GM04503 (cell line): ENCODE measurements around the gene FGFBP2.

ENCODE experiments used
- DNase-seq: peaks from one replicate; pipeline ENCODE4 v3.0.0-alpha.2; 2012; ENCODE audit warnings: low read depth

The FGFBP2 gene, protein sequence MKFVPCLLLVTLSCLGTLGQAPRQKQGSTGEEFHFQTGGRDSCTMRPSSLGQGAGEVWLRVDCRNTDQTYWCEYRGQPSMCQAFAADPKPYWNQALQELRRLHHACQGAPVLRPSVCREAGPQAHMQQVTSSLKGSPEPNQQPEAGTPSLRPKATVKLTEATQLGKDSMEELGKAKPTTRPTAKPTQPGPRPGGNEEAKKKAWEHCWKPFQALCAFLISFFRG

DNA sequence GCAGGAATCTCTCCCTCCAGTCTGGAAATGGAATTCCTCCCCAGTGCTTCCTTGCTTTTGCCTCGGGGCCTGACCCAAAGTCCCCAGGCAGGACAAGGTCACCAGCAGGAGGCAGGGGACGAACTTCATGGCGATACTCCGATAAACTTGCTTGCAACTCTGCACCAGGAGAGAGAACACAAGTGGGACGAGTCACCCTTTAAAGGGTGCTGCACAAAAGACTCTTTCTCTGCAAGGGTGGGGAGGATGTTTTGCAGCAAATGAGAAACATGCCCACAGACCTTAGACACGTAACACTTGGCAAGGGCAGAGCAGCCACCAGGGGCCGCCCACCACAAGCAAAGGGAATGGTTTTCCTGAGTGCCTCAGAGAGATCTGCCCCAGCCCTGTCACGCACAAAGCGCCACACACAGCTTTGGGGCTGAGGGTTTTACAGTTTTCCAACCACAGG is at the start of gene FGFBP2:
Gene FGFBP2, minus strand, starts transcription at position 175 of the 451 bp plus-strand sequence. Its CDS starts 46 bp downstream, at position 129.
- no peak for DNase-seq

DNA sequence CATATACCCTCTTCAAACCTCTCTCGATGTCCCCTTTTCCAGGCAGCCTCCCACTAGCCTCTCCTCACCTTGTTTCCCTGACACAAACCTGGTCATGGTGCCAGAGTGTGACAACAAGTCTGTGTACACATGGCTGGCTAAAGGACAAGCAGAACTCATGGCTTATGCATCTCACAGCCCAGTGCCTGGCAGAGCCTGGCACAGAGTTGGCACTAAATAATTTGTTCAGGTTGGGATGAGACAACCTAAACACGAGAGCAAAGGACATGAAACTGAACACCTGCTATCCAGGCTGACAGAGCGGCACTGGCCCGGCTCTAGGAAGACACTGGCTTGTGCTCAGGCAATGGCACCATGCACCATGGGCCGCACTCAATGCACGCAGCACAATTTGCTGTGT is 48.2 kb upstream of the FGFBP2 start:
- no peak for DNase-seq

DNA sequence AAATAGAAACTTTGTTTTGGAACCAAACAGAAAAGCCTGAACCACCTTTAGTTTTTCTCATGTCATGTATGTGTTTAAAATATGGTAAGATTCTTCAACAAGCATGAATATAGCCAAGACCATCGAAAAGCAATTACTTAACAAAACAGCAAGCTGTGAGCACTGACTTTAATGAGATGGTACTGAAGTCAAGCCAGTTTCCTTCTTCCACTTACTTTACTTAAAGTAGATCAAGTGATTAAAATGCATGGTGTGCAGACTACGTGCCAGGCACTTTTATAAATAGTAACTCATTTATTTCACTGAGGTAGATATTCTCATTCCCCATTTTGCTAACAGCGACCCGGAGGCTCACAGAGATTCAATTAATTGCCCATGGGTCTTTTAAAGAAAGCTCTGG is 46.2 kb upstream of the FGFBP2 start:
- DNase-seq: no peak

DNA sequence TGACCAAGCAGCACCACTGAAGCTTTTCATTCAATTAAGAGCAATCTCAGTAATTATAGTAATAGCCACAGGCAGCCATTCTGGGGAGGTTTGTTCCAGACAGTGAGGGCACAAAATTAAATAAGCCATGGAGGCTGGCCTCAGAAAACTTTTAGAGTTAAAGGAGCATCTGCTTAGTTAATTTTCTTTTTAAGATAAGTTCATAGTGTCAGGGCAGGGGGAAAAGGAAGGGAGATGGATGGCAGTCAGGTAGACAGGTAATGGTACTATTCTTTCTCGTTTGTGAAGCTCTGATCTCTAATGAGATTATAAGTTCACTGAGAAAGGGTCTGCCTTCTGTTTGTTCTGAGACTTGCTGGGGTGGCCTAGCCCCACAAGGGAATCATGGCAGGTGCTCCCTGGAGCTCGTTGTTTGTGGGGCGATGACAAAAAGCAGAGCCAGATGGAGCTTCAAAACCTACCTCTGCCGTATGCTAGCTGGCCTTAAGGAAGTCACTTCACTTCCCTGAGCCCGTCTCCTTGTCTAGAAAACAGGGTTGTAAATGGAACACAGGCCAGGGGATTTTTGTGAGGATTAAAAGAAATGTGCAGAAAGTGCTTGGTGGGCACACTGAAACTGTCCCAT is 44.6 kb upstream of the FGFBP2 start:
- no peak for DNase-seq

DNA sequence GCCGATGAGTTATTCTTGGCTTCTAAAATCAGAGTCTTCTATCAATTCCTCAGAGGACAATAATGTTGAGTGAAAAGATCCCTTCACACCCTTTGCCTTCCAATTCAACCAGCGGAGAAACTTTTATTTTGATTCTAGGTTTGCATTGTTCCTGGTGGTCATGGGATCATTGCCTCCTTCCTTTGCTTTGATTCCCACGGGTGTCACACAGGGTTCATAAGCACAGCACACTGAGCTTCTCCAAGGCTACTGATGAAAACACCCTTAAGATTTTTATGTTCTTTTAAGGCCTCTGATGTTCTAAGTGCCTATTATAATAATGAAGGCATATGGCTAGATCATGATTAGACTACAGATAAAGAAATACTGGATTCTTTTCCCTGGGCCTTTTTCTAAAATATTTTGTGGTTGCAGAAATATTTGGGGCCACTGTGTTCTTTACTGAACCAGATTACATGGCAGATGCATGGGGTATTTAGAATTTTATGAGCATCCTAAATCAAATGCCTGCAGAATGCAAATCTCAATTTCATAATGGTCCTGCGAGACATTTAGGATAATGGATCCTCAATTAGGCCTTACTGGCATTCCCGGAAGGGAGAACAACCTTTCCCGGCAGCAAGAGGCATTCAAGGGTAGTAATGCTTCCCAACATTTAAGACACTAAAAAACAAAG is 43.9 kb upstream of the FGFBP2 start:
- no peak for DNase-seq

DNA sequence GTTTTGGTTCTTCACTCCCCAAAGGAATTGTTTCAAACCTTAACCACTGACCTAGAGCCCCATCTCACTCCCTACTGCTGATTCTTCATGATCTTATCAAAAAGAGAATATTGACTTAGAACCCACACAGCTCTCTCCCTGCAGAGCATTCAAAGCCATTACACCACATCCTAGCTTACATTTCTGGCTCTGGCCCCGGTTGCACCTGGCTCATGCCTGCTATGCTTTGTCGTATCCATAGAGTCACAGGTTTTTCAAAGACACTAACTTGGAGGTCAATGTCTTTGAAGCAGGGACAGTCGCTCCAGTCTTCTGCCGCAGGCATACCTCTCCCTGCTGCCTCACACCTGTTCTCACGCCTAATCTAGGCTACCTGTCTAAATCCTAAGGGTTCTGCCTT is 42.7 kb upstream of the FGFBP2 start:
- DNase-seq: no peak

DNA sequence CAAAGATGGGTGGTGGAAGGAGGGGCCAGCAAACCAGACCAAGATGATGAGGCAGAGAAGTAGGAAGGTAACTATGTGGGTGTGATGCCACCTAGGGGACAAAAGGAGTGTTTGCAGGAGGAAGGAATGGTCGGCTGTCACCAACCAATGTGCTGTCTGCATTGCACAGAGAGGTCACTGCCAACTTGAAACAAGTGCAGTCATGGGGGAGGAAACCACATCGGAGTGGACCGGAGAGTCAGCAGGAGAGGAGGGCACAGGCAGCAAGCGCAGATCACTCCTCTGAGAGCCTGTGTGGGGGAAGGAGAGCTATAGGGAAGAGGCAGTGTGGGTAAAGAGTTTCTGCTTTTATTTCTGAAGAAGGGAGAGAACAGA is 38.5 kb upstream of the FGFBP2 start:
- no peak for DNase-seq

DNA sequence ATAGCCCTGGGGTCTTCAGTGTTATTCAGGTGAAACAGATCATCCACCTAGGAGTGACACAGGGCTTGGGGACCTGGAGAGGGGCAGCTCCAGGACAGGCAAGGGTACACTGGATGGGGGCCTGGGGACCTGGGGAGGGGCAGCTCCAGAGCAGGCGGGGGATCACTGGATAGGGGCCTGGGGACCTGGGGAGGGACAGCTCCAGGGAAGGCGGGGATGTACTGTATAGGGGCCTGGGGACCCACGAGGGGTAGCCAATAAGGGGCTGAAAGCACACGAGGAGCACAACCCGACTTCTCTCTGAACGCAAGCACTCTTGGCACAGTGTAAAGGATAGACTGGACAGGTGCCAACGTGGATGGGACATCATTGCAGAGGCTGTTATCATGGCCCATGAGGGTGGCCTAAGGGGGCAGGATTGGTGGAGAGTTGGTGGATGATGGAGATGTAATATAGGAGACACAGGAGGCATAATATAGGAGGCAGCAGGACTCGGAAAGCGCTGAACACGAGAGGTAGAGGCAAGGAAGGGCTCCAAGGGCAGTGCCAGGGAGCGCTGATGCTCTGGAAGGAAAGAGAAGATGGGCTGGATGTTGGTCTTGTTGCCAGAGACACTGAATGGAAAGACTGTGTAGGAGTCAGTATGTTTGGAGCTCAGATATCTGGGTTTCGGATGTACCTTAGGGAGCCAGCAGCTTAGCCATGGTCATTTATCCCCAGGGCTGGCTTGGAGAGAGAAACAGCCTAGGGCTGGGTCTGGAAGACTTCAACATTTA is 37.9 kb upstream of the FGFBP2 start:
- no peak for DNase-seq

DNA sequence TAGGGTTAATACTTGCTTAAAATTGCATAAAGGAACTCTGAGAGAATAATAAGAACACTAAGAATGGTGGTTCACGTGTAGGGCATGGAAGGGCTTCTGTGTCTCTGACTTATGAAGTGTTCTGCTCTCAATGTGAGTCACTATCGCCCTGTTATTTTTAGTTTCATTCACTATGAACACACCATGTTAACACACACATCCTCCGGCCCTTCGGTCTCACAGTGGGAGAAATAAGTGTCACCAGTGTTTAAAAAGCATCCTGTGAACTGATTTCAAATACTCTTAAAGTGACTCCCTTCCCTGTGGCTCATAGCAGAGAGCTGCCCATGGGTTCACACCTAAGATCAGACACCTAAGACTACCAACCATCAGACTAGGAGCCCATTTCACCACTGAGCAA is 33.8 kb upstream of the FGFBP2 start:
- DNase-seq: no peak

DNA sequence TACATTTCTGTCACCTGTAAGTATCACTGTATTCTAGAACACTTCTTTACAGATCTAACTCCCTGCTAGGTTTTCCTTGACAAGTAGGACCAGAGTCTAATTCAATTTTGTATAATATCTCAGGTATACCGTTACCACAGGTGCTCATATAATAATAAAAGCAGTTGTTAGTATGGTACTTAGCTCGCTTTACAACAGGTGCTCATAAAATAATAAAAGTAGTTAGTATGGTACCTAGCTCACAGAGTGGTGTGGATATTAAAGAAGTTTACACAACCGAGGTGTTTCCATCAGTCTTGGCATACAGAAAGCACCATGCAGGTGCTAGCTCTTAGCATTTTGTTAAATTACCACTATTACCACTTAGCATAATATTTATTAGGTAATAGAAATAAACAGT is 32.9 kb upstream of the FGFBP2 start:
- no peak for DNase-seq

DNA sequence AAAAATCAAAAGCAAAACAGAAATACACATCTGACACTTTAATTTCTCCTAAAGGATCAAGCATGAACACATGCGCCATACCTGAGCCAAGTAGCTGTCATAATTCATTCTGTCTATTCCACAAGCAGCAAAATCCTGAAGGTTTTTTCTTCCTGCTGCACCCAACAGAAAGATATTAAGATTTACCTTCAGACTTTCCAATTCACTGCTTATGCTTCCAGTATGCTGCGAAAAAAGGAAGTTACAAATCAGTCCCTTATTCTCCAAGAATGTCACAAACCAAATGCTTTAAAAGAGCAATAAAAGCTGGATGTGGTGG is 29.2 kb upstream of the FGFBP2 start:
- no peak for DNase-seq

DNA sequence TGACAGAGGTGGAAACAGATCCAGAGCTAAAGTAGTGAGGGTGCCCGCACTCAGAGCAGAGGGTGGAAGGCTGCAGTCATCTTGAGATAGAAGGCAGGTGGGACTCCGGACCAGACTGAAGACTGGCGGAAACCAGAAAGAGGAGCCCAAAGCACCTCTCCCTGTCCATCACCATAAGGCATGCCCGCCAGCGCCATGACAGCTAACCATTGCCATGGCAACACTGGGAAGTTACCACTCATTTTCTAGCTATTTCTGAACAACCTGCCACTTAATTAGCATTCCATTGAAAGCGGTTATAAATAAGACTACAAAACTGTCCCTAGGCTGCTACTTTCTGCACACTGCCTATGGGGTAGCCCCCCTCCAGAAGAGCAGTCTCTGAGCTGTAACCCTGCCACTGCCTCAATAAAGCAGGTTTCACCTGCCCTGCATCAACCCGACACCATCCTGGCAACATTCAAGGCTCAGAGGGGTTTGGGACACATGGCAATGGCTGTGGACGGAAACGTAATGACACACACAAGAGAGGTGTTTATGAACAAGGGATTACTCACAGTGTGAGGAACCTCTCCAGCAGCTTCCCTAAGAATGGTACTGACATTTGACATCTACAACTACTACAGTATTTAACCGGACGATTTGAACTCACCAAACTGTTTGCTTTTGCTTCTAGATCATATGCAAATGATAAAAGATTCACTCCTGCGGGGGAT is 27.8 kb upstream of the FGFBP2 start:
- no peak for DNase-seq

DNA sequence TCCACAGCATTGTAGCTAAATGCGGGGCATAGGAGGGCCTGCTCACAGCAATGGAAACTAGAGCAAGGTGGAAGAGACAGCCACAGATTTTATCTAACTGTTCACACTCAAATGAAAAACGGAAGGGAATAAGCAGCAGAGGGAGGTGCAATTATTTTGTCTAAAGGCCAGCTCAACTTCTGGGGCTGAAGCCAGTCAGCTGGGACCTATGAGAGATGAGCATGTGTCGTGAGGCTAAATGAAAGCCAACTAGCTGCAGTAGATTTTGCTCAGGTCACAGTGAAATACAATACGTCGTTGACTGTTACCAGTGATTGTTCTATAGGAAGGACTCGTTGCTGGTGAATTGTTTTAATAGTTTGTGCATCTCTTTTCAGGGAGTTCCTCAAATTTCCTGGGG is 26.4 kb upstream of the FGFBP2 start:
- DNase-seq: no peak

DNA sequence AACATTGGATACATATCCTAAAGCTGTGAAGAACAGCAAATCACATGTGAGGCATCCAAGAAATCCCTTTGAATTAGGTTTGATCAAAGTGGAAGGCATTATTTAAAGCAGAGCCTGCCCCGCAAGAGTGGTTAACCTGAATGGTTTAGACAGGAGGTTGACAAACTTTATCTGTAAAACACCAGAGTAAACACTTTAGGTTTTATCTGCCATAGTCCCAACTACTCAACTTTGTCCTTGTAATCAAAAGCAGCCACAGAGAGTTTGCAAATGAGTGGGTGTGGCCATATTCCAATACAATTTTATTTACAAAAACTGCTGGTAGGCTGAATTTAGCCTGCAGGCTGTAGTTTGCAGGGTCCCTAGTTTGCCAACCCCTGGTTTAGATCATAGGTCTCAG is 25.2 kb upstream of the FGFBP2 start:
- DNase-seq: no peak

DNA sequence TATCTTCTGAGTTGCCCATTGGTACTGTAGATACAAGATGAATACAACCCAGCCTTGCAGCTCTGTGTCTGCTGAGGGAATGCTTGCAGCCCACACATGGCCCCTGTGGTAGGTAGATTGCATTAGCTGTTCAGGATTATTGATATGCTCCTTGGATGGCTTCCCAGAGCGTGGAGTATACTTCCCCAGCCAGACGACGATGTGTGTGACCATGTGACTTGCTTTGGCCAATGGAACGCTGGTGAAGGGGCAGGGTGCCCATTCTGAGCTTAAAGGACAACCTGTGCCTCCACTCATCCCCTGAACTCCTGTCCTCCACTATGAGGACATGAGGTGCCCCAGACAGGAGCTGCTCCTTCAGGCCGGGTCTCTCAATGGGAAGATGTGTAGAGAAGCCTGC is 23.9 kb upstream of the FGFBP2 start:
- DNase-seq: no peak

DNA sequence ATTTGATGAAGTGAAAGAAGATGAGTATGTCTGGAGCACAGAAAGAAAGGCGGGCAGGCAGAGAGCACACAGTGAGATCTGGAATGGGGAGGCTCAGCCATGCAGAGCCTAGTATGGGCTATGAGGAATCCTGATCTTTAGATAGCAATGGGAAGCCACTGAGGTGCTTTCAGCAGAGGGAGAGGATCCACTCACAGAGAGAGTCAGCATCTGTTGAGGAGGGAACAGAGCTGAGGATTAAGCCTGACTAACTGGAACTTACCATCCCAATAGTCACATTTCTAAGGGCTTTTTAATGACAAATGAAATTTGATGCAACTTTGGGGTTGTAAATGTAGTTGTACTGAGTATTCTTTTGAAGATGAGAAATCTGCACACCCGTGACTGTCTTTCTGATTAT is 20.6 kb upstream of the FGFBP2 start:
- DNase-seq: no peak

DNA sequence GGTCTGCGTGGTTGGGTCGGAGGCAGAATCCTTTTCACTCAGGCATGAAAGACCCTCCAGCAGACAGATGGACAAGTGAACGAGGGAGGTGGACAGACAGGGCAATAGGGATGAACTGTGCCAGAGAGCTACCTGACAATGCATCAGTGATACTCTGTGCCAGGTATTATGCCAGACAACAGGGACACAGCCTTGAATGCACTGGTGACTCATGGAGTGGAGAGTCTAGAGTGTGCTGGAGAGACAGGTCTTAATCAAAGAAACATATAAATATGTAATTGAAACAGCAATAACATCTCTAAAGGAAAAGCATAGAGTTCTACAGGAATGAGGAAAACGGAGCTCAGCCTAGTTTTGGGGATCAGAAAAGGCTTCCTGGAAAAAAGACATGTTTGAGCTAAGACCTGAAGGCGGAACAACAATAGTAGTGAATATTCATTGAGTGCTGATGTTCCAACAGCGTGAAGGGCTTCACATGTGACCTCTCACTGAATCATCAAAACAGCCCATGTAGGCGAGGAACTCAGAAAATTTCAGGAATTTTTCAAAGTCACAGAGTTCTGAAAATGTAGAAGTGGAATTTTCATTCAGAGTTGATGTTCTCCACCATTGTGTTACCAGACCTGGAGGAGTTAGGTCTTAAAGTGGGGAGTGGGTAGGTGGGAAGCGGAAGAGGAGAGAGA is 20.0 kb upstream of the FGFBP2 start:
- no peak for DNase-seq

DNA sequence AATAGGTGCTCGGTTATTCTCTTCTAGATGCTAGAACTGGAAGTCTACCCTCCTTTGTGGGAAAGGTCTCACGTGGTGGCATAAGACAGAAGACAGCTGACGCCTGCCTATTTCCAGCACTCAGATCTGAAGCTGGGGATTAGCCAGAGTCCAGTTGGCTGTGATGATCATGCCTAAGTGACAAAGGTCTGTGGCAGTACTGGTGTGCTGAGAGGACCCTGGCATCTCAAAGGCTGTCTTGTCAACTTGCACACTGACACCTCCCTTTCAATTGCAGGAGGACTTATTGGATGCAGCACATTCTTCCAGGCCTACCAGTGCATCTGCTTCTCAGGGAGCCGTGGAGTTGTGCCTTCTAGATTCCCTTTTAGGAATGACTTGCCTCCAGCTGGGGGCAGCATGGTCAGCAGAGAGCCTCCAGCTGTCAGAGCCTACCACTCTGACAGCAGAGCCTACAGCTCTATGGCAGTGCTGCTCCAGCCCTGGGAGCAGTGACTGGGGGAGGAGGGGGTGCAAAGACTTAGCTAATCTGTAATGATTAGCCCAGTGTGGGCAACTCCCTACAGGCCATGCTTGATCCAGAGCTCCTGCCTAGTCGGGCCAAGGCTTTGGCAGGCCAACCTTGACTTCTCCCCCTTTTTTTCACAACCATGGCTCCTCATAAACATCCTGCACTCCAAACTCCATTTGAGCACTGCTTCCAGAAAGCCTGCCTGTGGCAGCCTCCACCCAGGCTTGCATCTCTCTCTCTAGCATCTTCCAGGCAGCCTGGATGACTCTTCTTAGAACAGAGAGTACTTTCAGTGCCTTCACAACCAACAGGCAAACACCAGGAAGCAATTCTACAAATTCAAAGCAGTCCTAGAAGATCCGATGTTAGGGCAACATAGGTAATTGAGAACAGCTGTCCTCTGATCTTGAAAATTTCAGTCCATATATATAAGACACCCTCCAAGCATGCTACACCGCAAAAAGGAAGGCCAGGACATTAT is 13.8 kb upstream of the FGFBP2 start:
- DNase-seq: no peak

DNA sequence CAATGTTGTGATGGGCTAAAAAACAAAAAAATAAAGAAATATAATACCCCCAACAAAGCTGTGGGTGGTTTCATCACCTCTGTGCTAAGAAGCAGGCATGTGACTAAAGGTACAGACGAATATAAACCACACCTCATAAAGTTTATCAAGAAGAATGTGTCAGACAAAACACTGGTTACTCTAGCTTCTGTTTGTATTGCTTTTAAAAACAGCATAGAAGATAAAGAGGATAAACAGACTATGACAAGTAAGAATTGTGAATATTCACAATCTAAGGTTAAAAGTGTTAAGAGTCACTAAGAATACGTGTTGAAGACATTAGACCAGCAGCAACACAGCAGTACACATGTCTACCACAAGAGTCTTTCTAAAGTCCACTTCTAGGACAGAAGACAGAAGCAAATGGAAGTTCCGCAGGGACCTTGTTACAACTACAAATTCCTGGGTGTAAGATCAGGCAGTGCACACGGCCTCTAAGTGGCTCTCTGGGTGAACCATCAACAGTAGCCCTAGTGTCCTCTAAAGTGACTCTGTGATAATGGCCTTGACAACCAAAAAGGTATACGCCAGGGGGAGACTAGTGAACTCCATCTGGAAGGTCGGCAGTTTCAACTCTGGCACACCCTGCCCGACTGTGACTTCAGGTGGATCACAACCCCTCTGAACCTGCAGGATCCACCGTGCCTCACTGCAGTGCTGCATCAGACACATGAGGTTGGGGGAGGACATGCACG is 8.3 kb upstream of the FGFBP2 start:
- no peak for DNase-seq
